Activated T-helper 9 cell treated with anti-CD3 and anti-CD28 coated beads, Interleukin-2, amount 50 U/mL, for 16 hours (primary cell): ENCODE data around the gene KCNQ1OT1.

ENCODE experiments used
- DNase-seq: peaks from one replicate; pipeline ENCODE4 v3.0.0-alpha.2; 2020; ENCODE audit warnings: low read depth

KCNQ1OT1 gene

GRCh38 chr11:2719831-2720590 lies 20.2 kb upstream of the KCNQ1OT1 start:
- no peak for DNase-seq

- DNase-seq: no peak
Observed at GRCh38 chr11:2718817-2719438, 19.1 kb upstream of the KCNQ1OT1 start.

GRCh38 chr11:2717561-2718325 lies 17.9 kb upstream of the KCNQ1OT1 start:
- no peak for DNase-seq

GRCh38 chr11:2716376-2717095 lies 16.7 kb upstream of the KCNQ1OT1 start:
- DNase-seq: no peak

- no peak for DNase-seq
Observed at GRCh38 chr11:2715716-2716350, 16.0 kb upstream of the KCNQ1OT1 start.

GRCh38 chr11:2714871-2715270 lies 15.1 kb upstream of the KCNQ1OT1 start:
- DNase-seq: no peak

GRCh38 chr11:2714463-2714800 lies 14.6 kb upstream of the KCNQ1OT1 start:
- no peak for DNase-seq

- DNase-seq: no peak
Observed at GRCh38 chr11:2713661-2714462, 14.1 kb upstream of the KCNQ1OT1 start.

GRCh38 chr11:2713094-2713493 lies 13.3 kb upstream of the KCNQ1OT1 start:
- DNase-seq: no peak

GRCh38 chr11:2711161-2711560 lies 11.4 kb upstream of the KCNQ1OT1 start:
- DNase-seq: no peak

GRCh38 chr11:2709429-2709828 lies 9.6 kb upstream of the KCNQ1OT1 start:
- DNase-seq: no peak

- DNase-seq: no peak
Observed at GRCh38 chr11:2708757-2709281, 9.0 kb upstream of the KCNQ1OT1 start.

- no peak for DNase-seq
Observed at GRCh38 chr11:2708151-2708581, 8.4 kb upstream of the KCNQ1OT1 start.

- no peak for DNase-seq
Observed at GRCh38 chr11:2707736-2708135, 7.9 kb upstream of the KCNQ1OT1 start.

- no peak for DNase-seq
Observed at GRCh38 chr11:2706321-2706720, 6.5 kb upstream of the KCNQ1OT1 start.

GRCh38 chr11:2704896-2705606 lies 5.3 kb upstream of the KCNQ1OT1 start:
- no peak for DNase-seq

GRCh38 chr11:2704356-2704755 lies 4.6 kb upstream of the KCNQ1OT1 start:
- no peak for DNase-seq

GRCh38 chr11:2703363-2704141 lies 3.8 kb upstream of the KCNQ1OT1 start:
- DNase-seq: no peak

GRCh38 chr11:2702771-2703362 lies 3.1 kb upstream of the KCNQ1OT1 start:
- DNase-seq: no peak
